HCT116 (cell line): ENCODE measurements around the gene UMPS. TPM values are rescaled to one million over a fixed set of nuclear protein-coding genes. Genes with fewer than 3 reads are reported as not detected.

ENCODE experiments used
- ATAC-seq: fragments of 200-7000 bp; cut with Tn5 transposase; 2 replicates; pipeline ENCODE4 v1.9.1; 2020; ENCODE audit warnings: mild to moderate bottlenecking, moderate library complexity
- BruUV-seq: library from RNA; stranded (reverse); fragments of 400-500 nt; replicated peaks from 2 replicates; lab custom pipeline; 2021; lab: Mats Ljungman, UMichigan
- CTCF ChIA-PET: fragments of 300-600 bp; sonication (Branson Sonifier 250); formaldehyde crosslinking; loops from one replicate; lab custom pipeline; 2021; ENCODE audit warnings: antibody characterized with exemption; lab: Charles Lee
- POLR2A ChIA-PET: fragments of 300-600, 350-600 bp; sonication (Branson Sonifier 250); formaldehyde crosslinking; loops from one replicate; lab custom pipeline; 2021; ENCODE audit warnings: antibody characterized with exemption; lab: Charles Lee
- RAD21 ChIA-PET, 2 experiments: fragments of 300-600 bp; sonication (Branson Sonifier 250); formaldehyde crosslinking; loops; one replicate each; lab custom pipeline; 2023; ENCODE audit warnings: low total read pairs in 2 of 2; ENCODE audit not compliant: uncharacterized antibody in 2 of 2, unreplicated experiment in 2 of 2, low non-redundant PET in 1 of 2; lab: Charles Lee
- DNase-seq: peaks from one replicate; pipeline ENCODE4 v3.0.0-alpha.2; 2010; ENCODE audit warnings: low read depth, low spot score
- H2AFZ ChIP-seq: fragments of 200-600 bp; shearing (Covaris generic), sonication (generic); 2 replicates; pipeline ENCODE4 v1.6.1; 2017; ENCODE audit warnings: low read depth, mixed run types, mixed read lengths, antibody characterized with exemption, low read length; ENCODE audit not compliant: poor library complexity, severe bottlenecking
- H3K27ac ChIP-seq: 2 replicates; pipeline ENCODE4 v1.5.1; 2012; ENCODE audit warnings: low read depth, low read length
- H3K27me3 ChIP-seq: fragments of 200-600 bp; sonication (generic); 2 replicates; pipeline ENCODE4 v1.6.1; 2016; ENCODE audit warnings: mixed run types, low read length, mixed read lengths; ENCODE audit not compliant: insufficient read depth
- H3K36me3 ChIP-seq, 2 experiments: fragments of 200-500 bp in 1 of 2; fragments of 200-600 bp in 1 of 2; sonication (Bioruptor generic) in 1 of 2; sonication (generic) in 1 of 2; 2 replicates each; pipeline versions ENCODE4 v1.5.1 to v1.6.1; 2014 to 2016; ENCODE audit warnings: low read length in 2 of 2, inconsistent platforms in 1 of 2, mixed read lengths in 1 of 2, mixed run types in 1 of 2; ENCODE audit not compliant: insufficient read depth in 2 of 2, control insufficient read depth in 1 of 2
- H3K4me1 ChIP-seq, 2 experiments: fragments of 200-600 bp in 1 of 2; sonication (generic) in 1 of 2; 2 replicates each; pipeline versions ENCODE4 v1.5.1 to v1.6.1; 2012 to 2017; ENCODE audit warnings: low read length in 2 of 2, inconsistent platforms in 1 of 2, mild to moderate bottlenecking in 1 of 2, mixed read lengths in 1 of 2, mixed run types in 1 of 2, moderate library complexity in 1 of 2; ENCODE audit not compliant: insufficient read depth in 2 of 2, control insufficient read depth in 1 of 2
- H3K4me2 ChIP-seq: fragments of 200-600 bp; sonication (generic); 2 replicates; pipeline ENCODE4 v1.6.1; 2017; ENCODE audit warnings: mixed run types, low read length, mixed read lengths
- H3K4me3 ChIP-seq, 2 experiments: fragments of 200-600 bp in 1 of 2; sonication (generic) in 1 of 2; replicated peaks in 1 of 2; 2 replicates each; pipeline ENCODE4 v1.5.1; 2011 to 2016; ENCODE audit warnings: low read length in 2 of 2, control low read depth in 1 of 2, low read depth in 1 of 2, mild to moderate bottlenecking in 1 of 2, mixed read lengths in 1 of 2, mixed run types in 1 of 2
- H3K79me2 ChIP-seq: fragments of 200-600 bp; sonication (generic); 2 replicates; pipeline ENCODE4 v1.6.1; 2017; ENCODE audit warnings: mild to moderate bottlenecking, mixed run types, low read length, moderate library complexity, mixed read lengths; ENCODE audit not compliant: insufficient read depth
- H3K9ac ChIP-seq: fragments of 200-600 bp; sonication (generic); 2 replicates; pipeline ENCODE4 v1.6.1; 2016; ENCODE audit warnings: low read length, mixed read lengths
- H3K9me2 ChIP-seq: fragments of 200-600 bp; sonication (generic), shearing (Covaris generic); 2 replicates; pipeline ENCODE4 v1.6.1; 2017; ENCODE audit warnings: mixed run types, mild to moderate bottlenecking, moderate library complexity; ENCODE audit not compliant: insufficient read depth
- H3K9me3 ChIP-seq, 2 experiments: fragments of 200-500 bp in 1 of 2; fragments of 200-600 bp in 1 of 2; sonication (Bioruptor generic) in 1 of 2; sonication (generic) in 1 of 2; 2 replicates each; pipeline ENCODE4 v1.6.1; 2014 to 2017; ENCODE audit warnings: low read length in 2 of 2, mixed read lengths in 2 of 2, inconsistent platforms in 1 of 2, low read depth in 1 of 2, mild to moderate bottlenecking in 1 of 2, mixed run types in 1 of 2, moderate library complexity in 1 of 2; ENCODE audit not compliant: control insufficient read depth in 1 of 2, insufficient read depth in 1 of 2
- H4K20me1 ChIP-seq: fragments of 200-600 bp; sonication (generic), shearing (Covaris generic); 2 replicates; pipeline ENCODE4 v1.6.1; 2017; ENCODE audit warnings: mixed run types, mild to moderate bottlenecking, moderate library complexity; ENCODE audit not compliant: insufficient read depth
- ATF3 ChIP-seq: IDR thresholded peaks from 2 replicates; pipeline ENCODE4 v1.6.1; 2012
- CEBPB ChIP-seq: IDR thresholded peaks from 2 replicates; pipeline ENCODE4 v1.6.1; 2012; ENCODE audit warnings: low read depth
- ELF1 ChIP-seq: IDR thresholded peaks from 2 replicates; pipeline ENCODE4 v1.6.1; 2012; ENCODE audit warnings: low read depth, borderline replicate concordance
- EZH2 ChIP-seq: fragments of 200-600 bp; sonication (generic); IDR thresholded peaks from 2 replicates; pipeline ENCODE4 v1.6.1; 2017; ENCODE audit warnings: antibody characterized with exemption, mixed run types
- EZH2phosphoT487 ChIP-seq: fragments of 200-600 bp; IDR thresholded peaks from 2 replicates; pipeline ENCODE4 v1.6.1; 2018; ENCODE audit warnings: antibody characterized with exemption, borderline replicate concordance
- POLR2AphosphoS5 ChIP-seq: IDR thresholded peaks from 2 replicates; pipeline ENCODE4 v1.6.1; 2011; ENCODE audit warnings: mild to moderate bottlenecking, low read depth, low read length, moderate library complexity
- RAD21 ChIP-seq: IDR thresholded peaks from 2 replicates; pipeline ENCODE4 v1.6.1; 2012; ENCODE audit warnings: low read depth, mild to moderate bottlenecking
- SIN3A ChIP-seq: IDR thresholded peaks from 2 replicates; pipeline ENCODE4 v1.6.1; 2012; ENCODE audit warnings: low read depth
- SP1 ChIP-seq: IDR thresholded peaks from 2 replicates; pipeline ENCODE4 v1.6.1; 2012; ENCODE audit warnings: low read depth
- SRF ChIP-seq: IDR thresholded peaks from 2 replicates; pipeline ENCODE4 v1.6.1; 2012; ENCODE audit warnings: low read depth
- TCF7L2 ChIP-seq: IDR thresholded peaks from 2 replicates; pipeline ENCODE4 v1.7.0; 2011; ENCODE audit warnings: borderline replicate concordance, inconsistent platforms; ENCODE audit not compliant: insufficient read depth, insufficient read length; ENCODE audit errors: extremely low read depth
- YY1 ChIP-seq: IDR thresholded peaks from 2 replicates; pipeline ENCODE4 v1.6.1; 2011; ENCODE audit warnings: low read length, low read depth, moderate library complexity, mild to moderate bottlenecking; ENCODE audit not compliant: insufficient replicate concordance; ENCODE audit errors: extremely low read depth
- ZBTB33 ChIP-seq: IDR thresholded peaks from 2 replicates; pipeline ENCODE4 v1.6.1; 2011; ENCODE audit warnings: mild to moderate bottlenecking, low read length, moderate library complexity; ENCODE audit not compliant: insufficient replicate concordance; ENCODE audit errors: extremely low read depth
- ZFX ChIP-seq: fragments of 450-650 bp; IDR thresholded peaks from 2 replicates; pipeline ENCODE4 v1.6.1; 2017
- intact Hi-C: fragments of 100-400 bp; cut with micrococcal nuclease; formaldehyde crosslinking; loops from 2 replicates; pipeline ENCODE4 v1.10.0; 2022
- total RNA-seq: library from RNA; stranded (reverse); gene quantifications from one replicate; pipeline ENCODE4 v1.2.1, GENCODE V29; 2021; ENCODE audit not compliant: unreplicated experiment

UMPS gene
- total RNA-seq, 1 experiment from 2014 or later, result 41.3 TPM

- Histone ChIP-seq H4K20me1 (no peaks in the 10 kb centered on the region), H3K4me1 (peaks cover 11 to 27% of the 10 kb centered on the region in 2 experiments; a peak in 3 of 4 replicates), H3K9me3 (no peaks in the 10 kb centered on the region), H3K4me2 (no peak overlapping the region), H3K9ac (no peak overlapping the region), H3K4me3 (no peak overlapping the region), H3K9me2 (no peaks in the 10 kb centered on the region), H3K27ac (no peak overlapping the region), H2AFZ (no peak overlapping the region)
- POLR2A ChIA-PET, result no interaction called here
- DNase-seq, result no peak
- no TSS peak for BruUV-seq
- intact Hi-C loops, result no loop called here
- CTCF ChIA-PET, result no interaction called here
- TF ChIP-seq ELF1, result no peak
- TF ChIP-seq EZH2phosphoT487, result no peak
- no peak for TF ChIP-seq ATF3
- no peak for TF ChIP-seq POLR2AphosphoS5
- no peak for TF ChIP-seq EZH2
- no peak for TF ChIP-seq SIN3A
- TF ChIP-seq TCF7L2, result no peak
- no peak for TF ChIP-seq YY1
- TF ChIP-seq RAD21, result no peak
- TF ChIP-seq SRF, result no peak
- no peak for TF ChIP-seq SP1
- TF ChIP-seq, all 23 proteins: peak for 0
- ATAC-seq, result no peak
- Histone ChIP-seq H3K36me3 (no peaks in the 10 kb centered on the region), H3K27me3 (no peaks in the 10 kb centered on the region), H3K79me2 (no peaks in the 10 kb centered on the region)
- RAD21 ChIA-PET, result no interaction called here
Measured at GRCh38 chr3:124791142-124791541, 60.9 kb downstream of the UMPS start.

- intact Hi-C loops, result no loop called here
- no peak overlapping the region for H3K4me2 ChIP-seq
- no TSS peak for BruUV-seq
- no peaks in the 10 kb centered on the region for H3K36me3 ChIP-seq
- no peak overlapping the region for H3K4me3 ChIP-seq
- H2AFZ ChIP-seq, result no peak overlapping the region
- ATAC-seq (no peak), DNase-seq (no peak)
- H3K9ac ChIP-seq, result no peak overlapping the region
- H3K79me2 ChIP-seq, result no peaks in the 10 kb centered on the region
- H3K27ac ChIP-seq, result no peak overlapping the region
- RAD21 ChIA-PET, result no interaction called here
- peaks cover 9 to 23% of the 10 kb centered on the region in 2 experiments; a peak in 3 of 4 replicates for H3K4me1 ChIP-seq
- CTCF ChIA-PET, result no interaction called here
- no peaks in the 10 kb centered on the region for H3K9me2 ChIP-seq
- H4K20me1 ChIP-seq, result no peaks in the 10 kb centered on the region
- POLR2A ChIA-PET, result no interaction called here
- H3K9me3 ChIP-seq, result no peaks in the 10 kb centered on the region
- no peaks in the 10 kb centered on the region for H3K27me3 ChIP-seq
- TF ChIP-seq ATF3 (no peak), SIN3A (no peak), EZH2 (no peak), ZBTB33 (no peak), TCF7L2 (no peak), ZFX (no peak), SRF (no peak), ELF1 (no peak), CEBPB (no peak)
Measured at GRCh38 chr3:124791639-124792151, 61.4 kb downstream of the UMPS start.
